ENCODE data around the gene MCF2L.

MCF2L gene

GRCh38 chr13:112926003-112926402 is 43.0 kb upstream of the MCF2L start:
- no peaks in the 10 kb centered on the region for H4K20me1 ChIP-seq (ENCODE audit: insufficient read depth, low read length)
- TF ChIP-seq CTCF (IDR thresholded peaks at IDR 0.05; ENCODE audit: low read length) = no peak
- TF ChIP-seq EZH2phosphoT487 (IDR thresholded peaks at IDR 0.05; ENCODE audit: low read length) = no peak
- no peak for TF ChIP-seq EZH2 (optimal IDR thresholded peaks at IDR 0.05; ENCODE audit: low read depth, low read length)
- H3K36me3 ChIP-seq (replicated peaks; ENCODE audit: insufficient read depth, low read length) = no peaks in the 10 kb centered on the region
- H3K9me2 ChIP-seq (replicated peaks; ENCODE audit: insufficient read depth, low read length) = no peaks in the 10 kb centered on the region
- H3K4me2 ChIP-seq (ENCODE audit: low read depth, low read length) = no peak overlapping the region
- no peaks in the 10 kb centered on the region for H3K4me1 ChIP-seq (ENCODE audit: low read length)
- no peak for DNase-seq
- H3K79me2 ChIP-seq (ENCODE audit: low read length) = no peaks in the 10 kb centered on the region
- peaks cover 6% of the 10 kb centered on the region; the same call in 1 of the 2 replicates for H3K27me3 ChIP-seq (replicated peaks; ENCODE audit: insufficient read depth, low read length)
- H3F3A ChIP-seq (ENCODE audit: insufficient read depth, low read length) = peaks cover 3% of the 10 kb centered on the region
- no peak overlapping the region for H2AFZ ChIP-seq (ENCODE audit: low read length)
- no peak overlapping the region for H3K27ac ChIP-seq (ENCODE audit: low read length)
- no peaks in the 10 kb centered on the region for H3K9me3 ChIP-seq (replicated peaks; ENCODE audit: insufficient read depth, low read length)
- H3K4me3 ChIP-seq (ENCODE audit: low read length) = no peak overlapping the region
- H3K9ac ChIP-seq (ENCODE audit: low read length) = no peak overlapping the region

GRCh38 chr13:112926993-112927392 is 42.0 kb upstream of the MCF2L start:
- no peaks in the 10 kb centered on the region for H4K20me1 ChIP-seq (ENCODE audit: insufficient read depth, low read length)
- H3K4me2 ChIP-seq (ENCODE audit: low read depth, low read length) = no peak overlapping the region
- no peak overlapping the region for H3K27ac ChIP-seq (ENCODE audit: low read length)
- peaks cover 13% of the 10 kb centered on the region for H3F3A ChIP-seq (ENCODE audit: insufficient read depth, low read length)
- no peak overlapping the region for H3K9ac ChIP-seq (ENCODE audit: low read length)
- H3K9me2 ChIP-seq (replicated peaks; ENCODE audit: insufficient read depth, low read length) = no peaks in the 10 kb centered on the region
- H3K4me3 ChIP-seq (ENCODE audit: low read length) = no peak overlapping the region
- no peak for DNase-seq
- TF ChIP-seq EZH2 (optimal IDR thresholded peaks at IDR 0.05; ENCODE audit: low read depth, low read length) = no peak
- no peak for TF ChIP-seq CTCF (IDR thresholded peaks at IDR 0.05; ENCODE audit: low read length)
- no peak for TF ChIP-seq EZH2phosphoT487 (IDR thresholded peaks at IDR 0.05; ENCODE audit: low read length)
- no peak overlapping the region for H2AFZ ChIP-seq (ENCODE audit: low read length)
- no peaks in the 10 kb centered on the region for H3K79me2 ChIP-seq (ENCODE audit: low read length)
- H3K27me3 ChIP-seq (replicated peaks; ENCODE audit: insufficient read depth, low read length) = no peaks in the 10 kb centered on the region; the same call in 1 of the 2 replicates
- H3K36me3 ChIP-seq (replicated peaks; ENCODE audit: insufficient read depth, low read length) = no peaks in the 10 kb centered on the region
- no peaks in the 10 kb centered on the region for H3K9me3 ChIP-seq (replicated peaks; ENCODE audit: insufficient read depth, low read length)
- H3K4me1 ChIP-seq (ENCODE audit: low read length) = peaks cover 5% of the 10 kb centered on the region

- TF ChIP-seq CTCF (IDR thresholded peaks at IDR 0.05; ENCODE audit: low read length) = no peak
- H3K4me2 ChIP-seq (ENCODE audit: low read depth, low read length) = no peak overlapping the region
- H3K9me2 ChIP-seq (replicated peaks; ENCODE audit: insufficient read depth, low read length) = no peaks in the 10 kb centered on the region
- no peaks in the 10 kb centered on the region for H3K79me2 ChIP-seq (ENCODE audit: low read length)
- no peak overlapping the region for H3K4me3 ChIP-seq (ENCODE audit: low read length)
- H2AFZ ChIP-seq (ENCODE audit: low read length) = no peak overlapping the region
- peaks cover 6% of the 10 kb centered on the region for H3K4me1 ChIP-seq (ENCODE audit: low read length)
- DNase-seq = no peak
- H3K9me3 ChIP-seq (replicated peaks; ENCODE audit: insufficient read depth, low read length) = no peaks in the 10 kb centered on the region
- no peaks in the 10 kb centered on the region for H4K20me1 ChIP-seq (ENCODE audit: insufficient read depth, low read length)
- no peaks in the 10 kb centered on the region for H3K36me3 ChIP-seq (replicated peaks; ENCODE audit: insufficient read depth, low read length)
- no peak overlapping the region for H3K9ac ChIP-seq (ENCODE audit: low read length)
- H3K27ac ChIP-seq (ENCODE audit: low read length) = no peak overlapping the region
- no peaks in the 10 kb centered on the region for H3K27me3 ChIP-seq (replicated peaks; ENCODE audit: insufficient read depth, low read length)
- H3F3A ChIP-seq (ENCODE audit: insufficient read depth, low read length) = peaks cover 14% of the 10 kb centered on the region
Measured at GRCh38 chr13:112928020-112928971, 40.7 kb upstream of the MCF2L start.
